ENCODE data around the gene GALT. TPM values are rescaled to one million over a fixed set of nuclear protein-coding genes. Genes with fewer than 3 reads are reported as not detected.

Gene GALT
- total and polyA plus RNA-seq, 2 experiments from 2014 or later = 31.5 to 35.1 TPM

GRCh38 chr9:34606190-34606589, 40.3 kb upstream of the GALT start:
- Mint-ChIP-seq H3K4me1 (peaks cover 19% of the 10 kb centered on the region), H3K27me3 (ENCODE audit: insufficient read depth, low read depth, poor library complexity) (peaks cover 5% of the 10 kb centered on the region), H3K36me3 (ENCODE audit: low read depth) (no peaks in the 10 kb centered on the region), H3K27ac (no peak overlapping the region), H3K4me3 (no peak overlapping the region), H3K9me3 (no peaks in the 10 kb centered on the region; the same call in 2 of the 3 replicates)
- TF ChIP-seq STAT1 (IDR thresholded peaks at IDR 0.05; ENCODE audit: unreplicated experiment) = no peak
- TF ChIP-seq POLR2AphosphoS5 (IDR thresholded peaks at IDR 0.05; ENCODE audit: low read depth) = no peak
- no peak for TF ChIP-seq CREB1 (CRISPR knock-in tag; IDR thresholded peaks at IDR 0.05; ENCODE audit: low read depth)
- TF ChIP-seq NANOG (IDR thresholded peaks at IDR 0.05; ENCODE audit: borderline replicate concordance) = no peak
- TF ChIP-seq ETS1 (IDR thresholded peaks at IDR 0.05) = no peak
- TF ChIP-seq JUNB (IDR thresholded peaks at IDR 0.05; ENCODE audit: unreplicated experiment) = no peak
- TF ChIP-seq ZNF462 (CRISPR knock-in tag; IDR thresholded peaks at IDR 0.05) = no peak
- no peak for TF ChIP-seq EZH2phosphoT487 (IDR thresholded peaks at IDR 0.05; ENCODE audit: unreplicated experiment)
- TF ChIP-seq ZNF114 (CRISPR knock-in tag; IDR thresholded peaks at IDR 0.05) = no peak
- TF ChIP-seq ZNF331 (CRISPR knock-in tag; IDR thresholded peaks at IDR 0.05; ENCODE audit: low read depth) = no peak
- TF ChIP-seq EZH2 (IDR thresholded peaks at IDR 0.05; ENCODE audit: low read depth, unreplicated experiment) = no peak
- no peak for TF ChIP-seq REST (IDR thresholded peaks at IDR 0.05; ENCODE audit: unreplicated experiment)
- no peak for TF ChIP-seq CTCF (conservative IDR thresholded peaks at IDR 0.05; ENCODE audit: low read depth in 2 of 2)
- Histone ChIP-seq H3K27ac (ENCODE audit: low read depth) (no peak overlapping the region), H3F3A (replicated peaks; ENCODE audit: low read depth) (no peaks in the 10 kb centered on the region), H3K4me1 (ENCODE audit: insufficient read depth) (peaks cover 3% of the 10 kb centered on the region; the same call in 1 of the 2 replicates), H3K36me3 (ENCODE audit: insufficient read depth) (no peaks in the 10 kb centered on the region), H3K9me2 (ENCODE audit: insufficient read depth) (no peaks in the 10 kb centered on the region), H2AFZ (no peak overlapping the region), H3K27me3 (ENCODE audit: insufficient read depth) (no peaks in the 10 kb centered on the region), H3K4me3 (no peak overlapping the region), H4K20me1 (replicated peaks; ENCODE audit: insufficient read depth) (no peaks in the 10 kb centered on the region), H3K4me2 (no peak overlapping the region), H3K79me2 (replicated peaks; ENCODE audit: insufficient read depth) (no peaks in the 10 kb centered on the region)
- DNase-seq (ENCODE audit: low spot score) = no peak
- ATAC-seq = no peak
